ENCODE data around the gene RPS6KA2. TPM values are rescaled to one million over a fixed set of nuclear protein-coding genes. Genes with fewer than 3 reads are reported as not detected.

The RPS6KA2 gene
- total RNA-seq, 1 experiment from 2014 or later, result 18.5 TPM

GRCh38 chr6:166567107-166567506, 59.9 kb downstream of the RPS6KA2 start:
- no peak for TF ChIP-seq CTCF (conservative IDR thresholded peaks at IDR 0.05)
- TF ChIP-seq EZH2 (IDR thresholded peaks at IDR 0.05; ENCODE audit: low read depth), result no peak
- H3K4me3 ChIP-seq, result no peak overlapping the region
- ChIA-PET CTCF (no interaction called here), POLR2A (ENCODE audit: unreplicated experiment) (no interaction called here)
- intact Hi-C loops (cut with micrococcal nuclease; ENCODE audit: unreplicated experiment), result no loop called here
- H3K4me1 ChIP-seq (replicated peaks; ENCODE audit: insufficient read depth), result no peaks in the 10 kb centered on the region
- H3K4me2 ChIP-seq, result no peak overlapping the region
- H3K9me2 ChIP-seq (ENCODE audit: insufficient read depth), result no peaks in the 10 kb centered on the region
- H3K27me3 ChIP-seq (ENCODE audit: insufficient read depth, low read depth), result no peaks in the 10 kb centered on the region
- BruUV-seq (replicated peaks), result no TSS peak
- no peak overlapping the region for H3K27ac ChIP-seq
- DNase-seq, result no peak
- no peaks in the 10 kb centered on the region for H3F3A ChIP-seq (ENCODE audit: insufficient read depth, low read depth)
- no peaks in the 10 kb centered on the region for H4K20me1 ChIP-seq (ENCODE audit: insufficient read depth)
- no peak overlapping the region for H2AFZ ChIP-seq
- H3K79me2 ChIP-seq (ENCODE audit: low read depth), result no peaks in the 10 kb centered on the region
- H3K9me3 ChIP-seq (ENCODE audit: insufficient read depth, low read depth), result no peaks in the 10 kb centered on the region
- no peaks in the 10 kb centered on the region for H3K36me3 ChIP-seq (ENCODE audit: low read depth)

DNA sequence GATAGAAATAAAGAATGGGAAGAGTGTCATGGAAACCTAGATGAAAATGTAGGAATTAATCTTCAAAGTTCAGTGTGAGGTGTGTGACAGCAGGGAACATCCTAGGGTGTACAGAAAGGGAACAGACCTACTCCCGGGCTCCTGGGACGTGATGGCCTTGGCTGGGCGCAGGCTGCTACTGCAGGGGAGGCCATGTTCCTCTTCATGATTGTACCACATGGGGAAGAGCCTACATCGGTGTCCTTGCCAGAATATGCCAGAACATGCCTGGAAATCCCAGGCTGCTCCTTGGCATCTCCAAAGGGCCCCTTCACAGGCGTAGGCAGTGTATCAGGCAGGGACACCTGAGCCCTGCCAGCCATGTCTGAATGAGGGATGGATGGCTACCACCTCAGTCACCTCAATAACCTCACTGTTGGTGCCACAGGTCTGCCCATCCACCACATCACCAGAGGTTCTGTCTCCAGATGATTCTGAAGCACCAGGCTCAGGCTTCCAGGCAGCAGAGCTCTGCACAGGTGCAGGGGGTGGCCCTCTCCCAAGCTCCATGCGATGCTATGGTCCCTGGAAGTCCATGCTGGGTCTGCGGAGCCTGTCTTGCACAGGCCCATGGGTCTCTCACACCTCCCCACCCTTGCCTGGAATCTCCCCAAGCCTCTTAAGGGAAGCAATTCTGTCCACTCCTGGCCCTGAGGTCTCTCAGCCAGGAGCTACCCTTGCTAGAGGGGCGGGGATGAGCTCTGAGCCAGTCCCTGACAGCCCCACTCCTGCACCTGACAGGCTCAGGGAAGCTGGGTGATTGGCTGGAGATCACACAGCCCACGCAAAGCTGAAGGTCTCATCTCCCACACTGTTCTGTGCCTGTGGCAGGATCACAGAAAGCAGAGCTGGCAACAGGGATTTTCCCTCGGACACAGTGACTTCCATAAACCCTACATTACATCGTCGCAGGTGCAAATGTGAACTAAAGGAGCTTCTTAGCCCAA, 60.7 kb downstream of the RPS6KA2 start:
- H3F3A ChIP-seq (ENCODE audit: insufficient read depth, low read depth), result no peaks in the 10 kb centered on the region
- no peaks in the 10 kb centered on the region for H3K79me2 ChIP-seq (ENCODE audit: low read depth)
- H3K4me2 ChIP-seq, result no peak overlapping the region
- no peak overlapping the region for H3K27ac ChIP-seq
- ChIA-PET CTCF (no interaction called here), POLR2A (ENCODE audit: unreplicated experiment) (no interaction called here)
- intact Hi-C loops (cut with micrococcal nuclease; ENCODE audit: unreplicated experiment), result no loop called here
- no peak overlapping the region for H3K4me3 ChIP-seq
- H2AFZ ChIP-seq, result no peak overlapping the region
- no peak for DNase-seq
- H3K9me2 ChIP-seq (ENCODE audit: insufficient read depth), result no peaks in the 10 kb centered on the region
- no peaks in the 10 kb centered on the region for H3K9me3 ChIP-seq (ENCODE audit: insufficient read depth, low read depth)
- TF ChIP-seq CTCF (conservative IDR thresholded peaks at IDR 0.05) (no peak), EZH2 (IDR thresholded peaks at IDR 0.05; ENCODE audit: low read depth) (no peak)
- no peaks in the 10 kb centered on the region for H3K27me3 ChIP-seq (ENCODE audit: insufficient read depth, low read depth)
- BruUV-seq (replicated peaks), result no TSS peak
- no peaks in the 10 kb centered on the region for H3K36me3 ChIP-seq (ENCODE audit: low read depth)
- H3K4me1 ChIP-seq (replicated peaks; ENCODE audit: insufficient read depth), result no peaks in the 10 kb centered on the region
- no peaks in the 10 kb centered on the region for H4K20me1 ChIP-seq (ENCODE audit: insufficient read depth)

GRCh38 chr6:166565084-166565967, 61.7 kb downstream of the RPS6KA2 start:
- ChIA-PET POLR2A (ENCODE audit: unreplicated experiment) (no interaction called here), CTCF (no interaction called here)
- Histone ChIP-seq H3K27me3 (ENCODE audit: insufficient read depth, low read depth) (no peaks in the 10 kb centered on the region), H3F3A (ENCODE audit: insufficient read depth, low read depth) (no peaks in the 10 kb centered on the region), H3K36me3 (ENCODE audit: low read depth) (no peaks in the 10 kb centered on the region), H4K20me1 (ENCODE audit: insufficient read depth) (no peaks in the 10 kb centered on the region), H3K27ac (no peak overlapping the region), H2AFZ (no peak overlapping the region), H3K4me1 (replicated peaks; ENCODE audit: insufficient read depth) (no peaks in the 10 kb centered on the region), H3K4me2 (no peak overlapping the region), H3K4me3 (no peak overlapping the region), H3K79me2 (ENCODE audit: low read depth) (no peaks in the 10 kb centered on the region), H3K9me2 (ENCODE audit: insufficient read depth) (no peaks in the 10 kb centered on the region), H3K9me3 (ENCODE audit: insufficient read depth, low read depth) (no peaks in the 10 kb centered on the region)
- no peak for DNase-seq
- no peak for TF ChIP-seq CTCF (conservative IDR thresholded peaks at IDR 0.05)
- no peak for TF ChIP-seq EZH2 (IDR thresholded peaks at IDR 0.05; ENCODE audit: low read depth)
- intact Hi-C loops (cut with micrococcal nuclease; ENCODE audit: unreplicated experiment), result no loop called here
- BruUV-seq (replicated peaks), result no TSS peak
